ENCODE data around the gene TFG. TPM values are rescaled to one million over a fixed set of nuclear protein-coding genes. Genes with fewer than 3 reads are reported as not detected.

TFG gene
- polyA plus RNA-seq, 1 experiment: 97.7 TPM

- H3K4me3 ChIP-seq (ENCODE audit: low read depth, low read length): no peak overlapping the region
- DNase-seq (ENCODE audit: low read depth): no peak
- no peaks in the 10 kb centered on the region for H3K36me3 ChIP-seq (ENCODE audit: control insufficient read depth, insufficient read depth, low read length)
- ChIA-PET CTCF (interaction anchor here (1.1 kb wide), 1 partner anchor 17 kb away, joined by 3 read pairs; no protein-coding TSS in a partner anchor), POLR2A (no interaction called here)
- H3K27me3 ChIP-seq (ENCODE audit: control insufficient read depth, insufficient read depth, low read length): peaks cover 5% of the 10 kb centered on the region; the same call in 1 of the 2 replicates
- no peak for TF ChIP-seq CTCF (IDR thresholded peaks at IDR 0.05; ENCODE audit: insufficient read depth, low read depth, low read length)
Measured at GRCh38 chr3:100681496-100681895, 27.8 kb upstream of the TFG start.

- H3K4me3 ChIP-seq (ENCODE audit: low read depth, low read length): no peak overlapping the region
- ChIA-PET POLR2A (no interaction called here), CTCF (interaction anchor here (1.1 kb wide), 1 partner anchor 18 kb away, joined by 3 read pairs; no protein-coding TSS in a partner anchor)
- H3K27me3 ChIP-seq (ENCODE audit: control insufficient read depth, insufficient read depth, low read length): peaks cover 5% of the 10 kb centered on the region; the same call in 1 of the 2 replicates
- DNase-seq (ENCODE audit: low read depth): no peak
- H3K36me3 ChIP-seq (ENCODE audit: control insufficient read depth, insufficient read depth, low read length): no peaks in the 10 kb centered on the region
- no peak for TF ChIP-seq CTCF (IDR thresholded peaks at IDR 0.05; ENCODE audit: insufficient read depth, low read depth, low read length)
Measured at GRCh38 chr3:100682056-100682853, 27.0 kb upstream of the TFG start.

GRCh38 chr3:100682854-100683760, 26.2 kb upstream of the TFG start:
- POLR2A ChIA-PET: no interaction called here

GRCh38 chr3:100693225-100693624, 16.1 kb upstream of the TFG start:
- Histone ChIP-seq H3K36me3 (ENCODE audit: control insufficient read depth, insufficient read depth, low read length) (no peaks in the 10 kb centered on the region), H3K4me3 (ENCODE audit: low read depth, low read length) (no peak overlapping the region), H3K27me3 (ENCODE audit: control insufficient read depth, insufficient read depth, low read length) (peaks cover 9% of the 10 kb centered on the region)
- TF ChIP-seq CTCF (IDR thresholded peaks at IDR 0.05; ENCODE audit: insufficient read depth, low read depth, low read length): no peak
- POLR2A ChIA-PET: no interaction called here
- CTCF ChIA-PET: no interaction called here
- DNase-seq (ENCODE audit: low read depth): no peak

More at GRCh38 chr3:100682854-100683760, 26.2 kb upstream of the TFG start:
- H3K36me3 ChIP-seq (ENCODE audit: control insufficient read depth, insufficient read depth, low read length): no peaks in the 10 kb centered on the region
- no peak for TF ChIP-seq CTCF (IDR thresholded peaks at IDR 0.05; ENCODE audit: insufficient read depth, low read depth, low read length)
- peaks cover 5% of the 10 kb centered on the region; the same call in 1 of the 2 replicates for H3K27me3 ChIP-seq (ENCODE audit: control insufficient read depth, insufficient read depth, low read length)
- no peak for DNase-seq (ENCODE audit: low read depth)
- CTCF ChIA-PET: interaction anchor here (1.1 kb wide), 1 partner anchor 19 kb away, joined by 3 read pairs; no protein-coding TSS in a partner anchor
- H3K4me3 ChIP-seq (ENCODE audit: low read depth, low read length): no peak overlapping the region

GRCh38 chr3:100695696-100696095, 13.6 kb upstream of the TFG start:
- H3K27me3 ChIP-seq (ENCODE audit: control insufficient read depth, insufficient read depth, low read length): peaks cover 14% of the 10 kb centered on the region
- TF ChIP-seq CTCF (IDR thresholded peaks at IDR 0.05; ENCODE audit: insufficient read depth, low read depth, low read length): no peak
- H3K36me3 ChIP-seq (ENCODE audit: control insufficient read depth, insufficient read depth, low read length): no peaks in the 10 kb centered on the region
- ChIA-PET POLR2A (no interaction called here), CTCF (no interaction called here)
- no peak overlapping the region for H3K4me3 ChIP-seq (ENCODE audit: low read depth, low read length)
- DNase-seq (ENCODE audit: low read depth): no peak

All from BJ (cell line).